ENCODE data around the gene GRAMD2A. TPM values are rescaled to one million over a fixed set of nuclear protein-coding genes. Genes with fewer than 3 reads are reported as not detected.

Gene GRAMD2A
- total RNA-seq, 1 donor from 2014 or later: not detected

- DNase-seq (ENCODE audit: low spot score): no peak
Observed at GRCh38 chr15:72220687-72221086, 23.1 kb upstream of the GRAMD2A start.

GRCh38 chr15:72217216-72217615, 19.6 kb upstream of the GRAMD2A start:
- no peak for DNase-seq (ENCODE audit: low spot score)

GRCh38 chr15:72216079-72216478, 18.5 kb upstream of the GRAMD2A start:
- DNase-seq (ENCODE audit: low spot score): no peak

GRCh38 chr15:72207558-72208085, 10.0 kb upstream of the GRAMD2A start:
- DNase-seq (ENCODE audit: low spot score): peak; percentile 68

DNA sequence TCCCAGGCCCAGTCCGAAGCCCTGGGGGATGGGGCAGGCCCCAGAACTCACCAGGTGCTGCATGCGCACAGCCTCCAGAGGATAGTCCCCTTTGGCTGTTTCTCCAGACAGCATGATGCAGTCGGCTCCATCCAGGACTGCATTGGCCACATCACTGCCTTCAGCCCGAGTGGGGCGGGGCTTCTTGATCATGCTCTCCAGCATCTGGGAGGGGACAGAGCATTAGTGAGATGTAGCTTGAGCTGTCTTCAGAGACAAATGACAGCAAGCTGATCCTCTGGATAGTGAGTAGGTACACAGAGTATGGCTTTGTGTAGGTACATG, 9.1 kb upstream of the GRAMD2A start:
- DNase-seq (ENCODE audit: low spot score): peak; percentile 67

DNA sequence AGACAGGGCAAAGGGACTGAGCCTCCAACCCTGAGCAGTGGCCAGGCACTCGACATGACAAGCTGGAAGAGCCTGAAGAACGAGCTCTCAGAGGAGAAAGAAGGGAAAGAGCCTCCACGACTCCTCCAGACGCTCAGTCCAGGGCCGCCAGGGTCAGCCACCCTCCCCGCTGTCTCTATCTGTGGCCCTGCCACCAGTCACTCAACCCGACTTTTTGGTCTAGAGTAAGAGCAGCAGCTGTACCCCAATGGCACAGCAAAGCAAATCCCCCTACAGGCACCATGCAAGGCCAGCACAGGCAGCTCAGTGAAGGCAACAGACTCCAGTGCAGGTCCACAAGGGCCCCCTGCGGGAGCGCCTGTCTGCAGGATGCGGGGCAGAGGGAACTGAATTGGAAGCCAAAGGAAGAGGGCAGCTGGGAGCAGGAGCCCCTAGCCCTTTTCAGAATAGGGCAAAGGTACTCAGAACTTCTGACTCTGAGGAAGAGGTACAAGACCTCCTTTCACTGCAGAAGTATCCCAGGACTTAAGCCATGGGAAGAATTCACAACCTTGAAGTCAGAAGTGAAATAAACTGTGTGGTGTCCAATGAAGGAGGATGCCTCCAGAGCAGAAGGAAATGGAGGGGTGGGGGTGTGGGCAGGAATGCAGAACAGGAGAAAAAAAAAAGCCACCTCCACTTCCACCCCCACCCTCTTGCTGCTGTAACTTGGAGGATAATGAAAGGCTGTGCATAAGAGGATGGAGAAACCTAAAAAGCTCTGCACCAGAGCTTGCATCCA, 8.5 kb upstream of the GRAMD2A start:
- DNase-seq (ENCODE audit: low spot score): peak; percentile 72

- peak; percentile 6 for DNase-seq (ENCODE audit: low spot score)
Observed at GRCh38 chr15:72205273-72205672, 7.7 kb upstream of the GRAMD2A start.

GRCh38 chr15:72203507-72203837, 5.9 kb upstream of the GRAMD2A start:
- DNase-seq (ENCODE audit: low spot score): peak; percentile 89

DNA sequence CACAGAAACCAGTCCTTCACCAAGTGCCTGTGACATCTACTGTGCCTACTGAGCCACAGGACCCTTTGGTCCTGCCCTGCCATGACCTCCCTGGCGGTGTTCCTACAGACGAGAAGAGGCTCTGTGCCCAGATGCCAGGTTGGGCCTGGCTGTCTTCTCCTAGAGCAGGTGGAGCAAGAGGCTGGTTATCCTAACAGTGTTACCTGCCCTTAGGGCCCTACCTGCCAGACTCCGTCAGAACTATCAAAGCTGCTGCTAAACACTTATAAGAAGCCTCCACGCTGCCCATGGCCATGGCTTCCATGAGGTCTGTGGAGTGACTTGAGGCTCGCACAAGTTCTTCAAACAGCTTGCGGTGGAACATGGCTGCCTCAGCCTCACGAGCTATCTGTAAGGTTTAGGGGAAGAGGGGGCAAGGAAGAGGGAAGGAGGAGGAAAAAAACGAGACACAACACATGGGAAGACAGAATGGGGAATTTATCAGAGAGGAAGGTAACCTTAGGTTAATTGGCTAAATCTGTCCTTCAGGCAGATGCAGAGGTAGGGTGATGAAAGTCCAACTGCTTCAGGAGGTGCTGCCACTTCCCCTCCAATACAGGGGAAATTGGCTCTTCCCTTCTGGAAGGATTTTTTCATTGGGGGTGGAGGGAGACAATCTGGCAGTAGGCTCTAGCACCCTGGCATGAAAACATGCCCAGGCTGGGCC, 5.4 kb upstream of the GRAMD2A start:
- DNase-seq (ENCODE audit: low spot score): peak; percentile 79

- peak; percentile 16 for DNase-seq (ENCODE audit: low spot score)
Observed at GRCh38 chr15:72202302-72202701, 4.7 kb upstream of the GRAMD2A start.

DNA sequence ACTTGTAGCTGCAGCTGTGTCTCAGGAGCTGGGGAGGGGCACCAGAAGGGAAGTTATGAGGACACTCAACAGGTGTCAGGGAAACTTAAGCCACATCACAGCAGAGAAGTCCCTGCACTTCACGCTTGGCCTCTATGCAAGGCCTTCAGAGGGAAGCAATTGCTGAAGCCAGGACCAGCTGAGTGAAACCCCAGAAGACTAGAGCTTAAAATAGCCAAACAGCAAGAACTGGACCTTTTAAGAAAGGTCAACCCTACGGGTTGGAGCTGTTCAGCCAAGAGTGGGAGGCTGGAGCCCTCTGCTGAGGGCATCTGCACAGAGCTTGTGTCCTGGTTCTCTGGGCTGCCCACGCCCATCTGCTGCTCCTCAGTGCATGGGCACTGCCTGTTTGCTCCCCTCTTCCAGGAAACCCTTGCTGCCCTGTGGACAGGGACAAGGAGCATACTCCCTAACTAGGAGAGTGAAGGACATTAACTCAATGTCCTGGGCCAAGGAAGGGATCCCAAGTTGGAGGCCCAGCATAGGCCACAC, 3.9 kb upstream of the GRAMD2A start:
- DNase-seq (ENCODE audit: low spot score): peak; percentile 64

DNA sequence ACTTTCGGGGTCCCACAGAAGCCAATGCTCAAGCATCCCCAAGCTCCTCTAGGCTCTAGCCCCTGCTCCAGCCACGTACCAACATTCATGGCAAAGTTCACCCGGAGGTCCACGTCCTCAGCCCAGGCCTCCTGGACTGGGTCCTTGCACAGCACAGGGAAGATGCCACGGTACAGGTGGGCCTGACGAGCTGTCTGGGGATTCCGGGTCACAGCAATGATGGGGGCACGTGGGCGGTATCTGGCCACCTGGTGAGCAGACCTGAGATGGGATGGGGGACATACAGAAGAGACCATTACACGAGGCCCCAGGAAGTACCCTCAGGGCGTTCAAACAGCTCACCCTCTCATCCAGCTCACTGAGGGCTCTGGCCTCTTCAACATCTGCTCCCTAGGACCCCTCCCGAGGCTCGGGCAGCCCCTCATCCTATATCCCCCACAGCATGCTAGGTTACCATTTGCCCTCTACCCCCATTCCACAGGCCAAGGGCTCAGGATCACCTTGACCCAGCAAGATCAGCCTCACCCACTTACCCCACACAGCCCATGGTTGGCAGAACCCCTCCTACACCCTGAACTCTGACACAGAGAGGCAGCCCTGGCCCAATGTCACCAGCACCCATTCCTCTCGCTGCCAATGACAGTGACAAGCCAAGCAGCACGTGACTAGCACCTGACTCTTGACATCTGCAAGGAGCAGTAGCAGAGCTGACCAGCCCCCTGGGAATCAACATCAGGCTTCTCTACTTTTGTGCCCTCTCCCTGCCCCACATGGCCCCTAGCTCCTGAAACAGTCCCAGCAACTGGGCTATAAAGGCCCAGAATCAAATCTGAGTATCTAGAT, 3.0 kb upstream of the GRAMD2A start:
- DNase-seq (ENCODE audit: low spot score): peak; percentile 76

DNA sequence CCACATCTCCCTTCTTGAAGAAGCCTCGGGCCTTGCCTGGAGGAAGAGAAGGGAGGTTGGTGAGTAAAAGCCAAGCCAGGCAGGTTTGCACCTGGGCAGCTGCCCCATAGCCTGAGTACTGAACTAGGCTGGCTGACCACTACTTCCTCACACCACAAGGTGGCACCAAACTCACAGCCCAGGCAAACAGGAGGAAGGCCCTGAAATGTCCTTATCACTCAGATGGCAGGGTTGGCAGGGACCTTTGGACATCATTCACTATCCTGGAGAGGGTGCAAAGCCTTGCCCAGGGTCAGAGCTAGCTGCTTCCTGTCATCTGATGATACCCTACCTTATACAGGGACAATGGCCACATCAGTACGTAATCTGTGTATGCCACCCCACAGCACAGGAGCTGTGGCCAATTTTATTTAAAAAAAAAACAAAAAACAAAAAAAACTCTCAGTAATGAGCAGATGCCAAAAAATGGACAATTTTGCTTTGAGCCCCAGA, 2.2 kb upstream of the GRAMD2A start:
- DNase-seq (ENCODE audit: low spot score): peak; percentile 88

GRCh38 chr15:72199205-72199515, 1.6 kb upstream of the GRAMD2A start:
- no peak for DNase-seq (ENCODE audit: low spot score)

DNA sequence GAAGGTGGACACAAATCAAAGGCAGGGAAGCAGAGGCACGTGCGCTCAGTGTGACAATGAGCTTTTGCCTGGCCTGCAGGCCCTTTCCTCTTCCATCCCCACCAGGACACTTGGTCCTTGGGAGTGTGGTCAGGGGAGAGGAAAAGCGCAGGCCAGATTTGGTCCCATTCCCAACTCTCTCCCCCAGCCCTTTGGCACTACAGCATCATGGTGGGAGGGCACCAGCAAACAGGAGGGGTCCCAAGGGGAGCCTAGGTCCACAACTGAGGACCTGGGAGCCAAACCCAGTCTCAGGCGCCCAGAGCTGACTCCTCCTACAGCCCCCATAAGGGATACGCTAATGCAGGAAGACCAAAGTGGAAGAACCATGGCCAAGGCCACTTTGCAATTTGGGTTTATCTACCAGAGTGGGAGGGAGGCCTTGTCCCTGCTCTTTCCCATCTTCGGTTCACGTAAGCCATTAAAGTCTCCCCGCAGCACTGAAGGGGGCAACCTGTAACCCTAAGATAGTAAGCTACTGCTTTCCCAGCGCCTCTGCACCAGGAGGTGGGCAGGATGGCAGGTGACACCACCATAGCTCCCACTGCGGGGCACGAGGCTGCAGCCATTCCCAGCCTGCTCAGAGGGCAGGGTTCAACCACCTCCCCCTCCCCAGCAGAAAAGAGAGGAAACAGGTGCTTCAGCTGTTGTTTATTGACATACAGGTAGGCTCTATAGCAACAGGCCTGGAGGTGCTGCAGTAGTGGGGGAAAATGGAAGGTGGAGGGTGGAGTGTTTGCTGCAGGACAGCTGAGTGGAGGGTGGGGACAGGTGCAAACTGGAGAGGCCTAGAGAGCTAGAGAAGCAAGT, 993 bp upstream of the GRAMD2A start:
- DNase-seq (ENCODE audit: low spot score): peak; percentile 65

GRCh38 chr15:72197041-72197459, 537 bp downstream of the GRAMD2A start:
- DNase-seq (ENCODE audit: low spot score): peak; percentile 89

- DNase-seq (ENCODE audit: low spot score): peak; percentile 84
Observed at GRCh38 chr15:72196409-72197040, 1.1 kb downstream of the GRAMD2A start.

GRCh38 chr15:72195101-72195511, 2.5 kb downstream of the GRAMD2A start:
- DNase-seq (ENCODE audit: low spot score): no peak

DNA sequence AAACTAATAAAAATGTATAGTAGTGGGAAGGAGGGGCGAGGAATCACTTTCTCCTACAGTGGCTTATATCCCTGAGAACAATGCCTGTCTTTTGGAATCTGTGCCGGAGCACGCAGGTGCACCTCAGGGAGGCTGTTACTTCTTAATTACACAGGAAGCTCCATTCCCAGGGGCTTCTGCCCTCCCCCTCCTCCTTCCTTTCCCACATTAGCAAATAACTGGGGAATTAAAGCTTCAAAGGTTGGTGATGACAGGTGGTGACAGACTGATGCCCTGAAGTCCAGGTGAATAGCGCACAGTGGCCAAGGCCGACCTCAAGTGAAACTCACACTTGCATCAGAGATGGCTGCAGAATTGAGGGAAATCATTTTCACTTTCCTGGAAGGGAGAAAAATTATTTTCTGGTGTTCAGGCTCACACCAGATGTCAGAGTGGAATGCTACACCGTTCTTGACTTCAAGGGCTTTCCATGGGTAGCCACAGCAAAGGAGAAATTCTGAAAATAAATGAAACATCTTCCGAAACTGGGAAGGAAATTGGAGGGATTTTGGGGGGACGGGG, 3.7 kb downstream of the GRAMD2A start:
- peak; percentile 37 for DNase-seq (ENCODE audit: low spot score)

GRCh38 chr15:72192416-72192815, 5.2 kb downstream of the GRAMD2A start:
- DNase-seq (ENCODE audit: low spot score): no peak

All from mesenteric fat pad (tissue), 1 donor.